GM21723 (cell line): ENCODE results near the gene RASGEF1B.
"Not testable (repeated sequence)": the region's sequence is repeated elsewhere in the genome, so short reads cannot be mapped to it uniquely, and the experiment has no call there.

Experiments used
- ATAC-seq: cut with Tn5 transposase; IDR thresholded peaks from one replicate; pipeline ENCODE4 v1.9.1; 2021; ENCODE audit warnings: mild to moderate bottlenecking, moderate library complexity; ENCODE audit not compliant: unreplicated experiment

Gene RASGEF1B

DNA sequence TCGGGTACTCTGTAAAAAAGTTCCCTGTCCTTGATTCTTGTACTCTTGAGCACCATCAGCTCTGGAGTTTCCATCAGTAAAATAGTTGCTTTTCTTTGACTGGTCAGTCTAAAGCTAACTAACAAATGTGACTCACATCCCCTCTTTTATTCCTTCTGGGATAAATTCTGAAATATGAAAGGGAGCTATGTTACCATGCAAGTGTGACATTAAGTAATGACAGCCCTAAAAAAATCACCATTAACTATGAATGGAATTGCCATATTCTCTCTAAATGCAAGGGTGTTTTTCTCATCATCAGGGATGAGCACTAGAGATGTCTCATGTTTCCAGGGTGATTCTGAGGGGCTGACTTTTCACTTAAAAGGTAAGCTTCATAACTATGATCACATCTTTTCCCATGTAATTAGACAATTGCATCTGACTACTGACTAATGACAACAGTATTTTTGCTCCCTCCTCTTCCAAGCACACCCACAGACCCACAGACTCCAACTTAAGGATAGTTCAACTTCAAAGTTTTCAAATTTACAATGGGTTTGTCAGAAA is 26.9 kb upstream of the RASGEF1B start:
- ATAC-seq = no peak

- no peak for ATAC-seq
Observed at GRCh38 chr4:81498046-81498445, 26.3 kb upstream of the RASGEF1B start.

DNA sequence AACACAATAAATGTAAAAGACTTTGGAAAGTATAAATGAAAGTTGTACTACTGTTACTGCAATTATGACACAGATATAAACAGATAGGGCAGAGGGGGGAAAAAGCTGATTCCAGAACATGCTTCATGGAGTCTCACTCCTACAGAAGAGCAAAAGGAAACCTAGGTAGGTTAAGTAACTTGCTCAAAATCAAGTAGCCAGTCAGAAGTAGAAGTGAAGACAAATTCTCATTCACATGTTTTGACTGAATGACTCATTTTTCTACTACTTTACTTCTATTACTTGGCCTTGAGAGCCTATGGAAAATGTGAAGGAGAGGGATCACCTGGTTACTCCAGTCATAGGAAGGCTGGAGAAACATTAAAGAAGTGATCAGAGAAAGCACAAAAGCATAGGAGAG is 23.6 kb upstream of the RASGEF1B start:
- no peak for ATAC-seq

- ATAC-seq = peak; percentile 82
Observed at GRCh38 chr4:81494031-81494431, 22.3 kb upstream of the RASGEF1B start.

DNA sequence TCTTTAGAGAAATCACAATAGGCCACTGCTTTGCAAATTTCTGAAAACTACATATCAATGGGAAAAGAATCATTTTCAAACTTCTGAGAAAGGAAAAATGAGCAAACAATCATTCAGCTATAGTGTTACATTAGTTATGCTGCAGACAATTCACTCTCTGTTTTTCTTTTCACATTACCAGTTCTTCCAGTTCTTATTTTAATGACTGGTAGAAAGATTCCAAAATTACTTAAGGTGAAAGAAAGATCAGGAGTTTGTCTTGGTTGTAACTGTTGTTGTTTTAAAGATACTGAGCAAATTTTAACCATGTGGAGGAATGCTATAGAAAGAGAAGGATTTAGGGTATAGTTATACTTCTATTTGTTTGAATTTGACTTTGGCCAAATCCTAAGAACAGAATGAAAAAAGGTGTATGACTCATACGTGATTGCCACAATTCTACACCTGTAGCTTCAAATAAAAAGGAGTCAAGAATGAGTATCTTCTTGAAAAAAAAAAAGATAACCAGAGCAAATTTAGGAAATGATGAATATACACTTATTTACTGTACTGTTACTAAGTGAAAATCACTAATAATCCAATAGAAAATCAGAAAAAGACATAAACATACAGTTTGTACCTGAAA is 21.0 kb upstream of the RASGEF1B start:
- no peak for ATAC-seq

GRCh38 chr4:81491943-81492342 is 20.2 kb upstream of the RASGEF1B start:
- ATAC-seq = no peak

GRCh38 chr4:81490403-81491160 is 18.9 kb upstream of the RASGEF1B start:
- no peak for ATAC-seq

DNA sequence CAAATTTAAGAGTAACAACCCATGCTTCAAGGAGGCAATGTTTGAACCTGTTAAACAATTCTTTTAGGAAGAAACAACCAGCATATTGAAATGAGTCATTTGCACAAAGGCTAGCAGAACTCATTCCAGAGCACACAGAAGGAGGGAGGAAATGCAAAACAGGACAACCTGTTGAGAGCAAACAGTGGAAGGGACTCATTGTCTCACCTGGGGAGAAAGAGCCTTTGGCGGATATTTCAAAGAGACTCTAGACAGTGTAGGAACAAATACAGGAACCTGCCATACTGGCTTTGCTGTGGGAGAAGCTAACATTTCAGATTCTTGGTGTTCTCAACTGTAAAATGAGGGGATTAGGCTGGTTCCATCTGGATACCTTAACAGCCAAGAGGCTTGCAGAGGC is 14.8 kb upstream of the RASGEF1B start:
- ATAC-seq = no peak

GRCh38 chr4:81485310-81485980 is 13.7 kb upstream of the RASGEF1B start:
- ATAC-seq = no peak

GRCh38 chr4:81482326-81482725 is 10.6 kb upstream of the RASGEF1B start:
- no peak for ATAC-seq

DNA sequence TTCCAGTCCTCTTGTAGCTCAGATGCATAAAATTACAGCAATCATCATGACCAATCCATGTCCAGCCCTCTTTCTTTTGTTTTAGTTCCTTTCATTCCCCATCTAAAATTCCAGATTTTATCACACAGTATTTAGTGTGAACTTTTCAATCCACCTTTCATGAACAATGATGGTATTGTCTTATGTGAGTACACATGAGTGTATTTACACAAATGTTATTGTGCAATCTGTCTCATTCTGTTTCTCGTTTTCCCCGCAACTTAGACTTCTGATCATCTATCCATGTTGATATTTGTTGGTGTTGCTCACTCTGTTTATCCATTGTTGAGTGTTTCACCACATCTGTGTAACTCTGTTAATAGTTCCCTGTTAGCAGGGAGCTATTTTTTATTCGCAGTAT is 9.4 kb upstream of the RASGEF1B start:
- no peak for ATAC-seq

- ATAC-seq = not testable (repeated sequence)
Observed at GRCh38 chr4:81479573-81479972, 7.9 kb upstream of the RASGEF1B start.

DNA sequence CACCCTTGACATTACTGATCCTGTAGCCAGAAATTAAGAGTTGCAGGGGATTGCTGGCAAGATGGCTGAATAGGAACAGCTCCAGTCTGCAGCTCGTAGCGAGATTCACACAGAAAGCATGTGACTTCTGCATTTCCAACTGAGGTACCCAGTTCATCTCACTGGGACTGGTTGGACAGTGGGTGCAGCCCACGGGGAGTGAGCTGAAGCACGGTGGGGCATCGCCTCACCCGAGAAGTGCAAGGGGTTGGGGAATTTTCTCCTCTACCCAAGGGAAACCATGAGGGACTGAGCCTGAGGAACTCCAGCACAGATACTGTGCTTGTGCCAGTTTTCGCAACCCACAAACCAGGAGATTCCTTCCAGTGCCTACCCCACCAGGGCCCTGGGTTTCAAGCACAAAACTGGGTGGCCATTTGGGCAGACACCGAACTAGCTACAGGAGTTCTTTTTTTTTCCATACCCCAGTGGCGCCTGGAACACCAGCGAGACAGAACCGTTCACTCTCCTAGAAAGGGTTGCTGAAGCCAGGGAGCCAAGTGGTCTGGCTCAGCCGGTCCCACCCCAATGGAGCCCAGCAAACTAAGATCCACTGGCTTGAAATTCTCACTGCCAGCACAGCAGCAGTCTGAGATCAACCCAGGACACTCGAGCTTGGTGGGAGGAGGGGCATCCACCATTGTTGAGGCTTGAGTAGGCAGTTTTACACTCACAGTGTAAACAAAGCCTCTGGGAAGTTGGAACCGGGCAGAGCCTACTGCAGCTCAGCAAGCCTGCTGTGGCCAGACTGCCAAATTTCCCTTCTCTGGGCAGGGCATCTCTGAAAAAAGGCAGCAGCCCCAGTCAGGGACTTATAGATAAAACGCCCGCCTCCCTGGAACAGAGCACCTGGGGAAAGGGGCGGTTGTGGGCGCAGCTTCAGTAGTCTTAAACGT is 1.9 kb upstream of the RASGEF1B start:
- ATAC-seq = not testable (repeated sequence)

- peak; percentile 53 for ATAC-seq
Observed at GRCh38 chr4:81472281-81473182, 825 bp upstream of the RASGEF1B start.

GRCh38 chr4:81471298-81471587 is 464 bp downstream of the RASGEF1B start:
- peak; percentile 32 for ATAC-seq

GRCh38 chr4:81470456-81471297 is 1.0 kb downstream of the RASGEF1B start:
- no peak for ATAC-seq

DNA sequence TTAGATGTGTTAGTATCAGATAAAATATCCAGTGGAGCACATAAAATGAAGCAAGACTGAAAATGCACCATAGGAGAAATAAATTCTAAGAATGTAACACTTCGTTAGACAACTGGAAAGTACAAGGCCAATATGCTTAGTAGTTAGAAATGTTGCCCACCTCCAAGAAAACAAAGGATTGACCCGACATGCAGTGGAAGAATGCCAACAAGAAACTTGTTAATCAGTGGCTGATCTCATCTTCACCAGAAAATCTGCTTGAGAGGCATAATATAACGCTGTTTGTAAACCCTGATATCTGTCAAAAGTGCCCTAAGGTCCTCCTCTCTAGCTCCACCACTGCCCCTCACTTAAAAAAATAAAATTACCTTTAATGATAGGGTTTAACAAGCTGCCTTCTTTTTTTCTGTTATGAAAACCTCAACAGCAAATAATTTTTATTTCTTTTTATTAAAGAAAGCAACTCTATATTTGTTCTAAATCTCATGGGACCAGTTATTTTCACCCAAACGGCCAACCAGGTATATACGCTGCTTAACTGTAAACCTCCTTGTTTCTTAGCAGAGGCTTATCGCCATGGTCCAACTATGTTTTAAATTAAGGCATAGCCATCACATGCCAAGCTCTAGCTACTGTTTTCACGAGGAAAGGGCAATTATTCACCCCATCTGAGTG is 1.8 kb downstream of the RASGEF1B start:
- ATAC-seq = no peak

GRCh38 chr4:81468678-81469077 is 3.0 kb downstream of the RASGEF1B start:
- ATAC-seq = no peak

GRCh38 chr4:81467672-81467964 is 4.1 kb downstream of the RASGEF1B start:
- ATAC-seq = no peak
